ENCODE results near the gene HECA.
A peak's percentile ranks its signal among the peaks of the same experiment; 100 is the strongest.
"Not testable (repeated sequence)": the region's sequence is repeated elsewhere in the genome, so short reads cannot be mapped to it uniquely, and the experiment has no call there.

The HECA gene, protein sequence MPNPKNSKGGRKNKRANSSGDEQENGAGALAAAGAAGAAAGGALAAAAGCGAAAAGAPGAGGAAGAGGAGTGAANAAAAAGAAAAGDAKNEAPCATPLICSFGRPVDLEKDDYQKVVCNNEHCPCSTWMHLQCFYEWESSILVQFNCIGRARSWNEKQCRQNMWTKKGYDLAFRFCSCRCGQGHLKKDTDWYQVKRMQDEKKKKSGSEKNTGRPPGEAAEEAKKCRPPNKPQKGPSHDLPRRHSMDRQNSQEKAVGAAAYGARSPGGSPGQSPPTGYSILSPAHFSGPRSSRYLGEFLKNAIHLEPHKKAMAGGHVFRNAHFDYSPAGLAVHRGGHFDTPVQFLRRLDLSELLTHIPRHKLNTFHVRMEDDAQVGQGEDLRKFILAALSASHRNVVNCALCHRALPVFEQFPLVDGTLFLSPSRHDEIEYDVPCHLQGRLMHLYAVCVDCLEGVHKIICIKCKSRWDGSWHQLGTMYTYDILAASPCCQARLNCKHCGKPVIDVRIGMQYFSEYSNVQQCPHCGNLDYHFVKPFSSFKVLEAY

DNA sequence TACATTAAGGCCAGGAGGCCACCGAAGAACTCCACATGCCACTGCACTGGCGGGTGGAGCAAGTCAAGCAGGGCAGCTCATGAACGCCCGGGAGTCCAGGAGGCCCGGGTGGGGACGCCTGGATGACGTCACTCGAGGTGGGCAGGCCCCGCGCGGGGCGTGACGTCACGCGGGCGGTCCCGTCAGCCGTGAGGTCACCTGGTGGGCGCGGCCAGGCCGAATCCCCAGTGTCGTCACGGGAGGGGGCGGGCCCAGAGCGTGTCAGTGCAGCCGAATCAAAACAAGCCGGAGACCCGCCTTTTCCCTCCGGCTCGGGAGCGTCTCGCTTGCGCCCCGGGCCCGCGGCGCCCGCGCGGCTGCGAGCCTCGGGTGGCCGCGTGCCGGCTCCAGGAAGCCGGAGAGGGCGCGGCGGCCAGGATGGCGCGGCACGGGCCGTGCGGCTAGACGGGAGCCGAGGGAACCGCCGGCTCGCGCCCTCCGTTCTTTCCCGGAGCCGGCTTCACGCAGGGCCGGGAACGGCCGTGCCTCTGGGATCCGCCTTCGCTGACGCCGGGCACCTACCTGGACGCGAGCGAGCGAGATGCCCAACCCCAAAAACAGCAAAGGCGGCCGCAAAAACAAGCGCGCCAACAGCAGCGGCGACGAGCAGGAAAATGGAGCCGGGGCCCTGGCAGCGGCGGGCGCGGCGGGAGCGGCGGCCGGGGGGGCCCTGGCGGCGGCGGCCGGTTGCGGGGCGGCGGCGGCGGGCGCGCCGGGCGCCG, at the start of gene HECA:
Gene HECA (plus strand): TSS at position 264 of the 761 bp plus-strand sequence. CDS start 317 bp downstream, at position 581.
- DNase-seq: peak; percentile 100

DNA sequence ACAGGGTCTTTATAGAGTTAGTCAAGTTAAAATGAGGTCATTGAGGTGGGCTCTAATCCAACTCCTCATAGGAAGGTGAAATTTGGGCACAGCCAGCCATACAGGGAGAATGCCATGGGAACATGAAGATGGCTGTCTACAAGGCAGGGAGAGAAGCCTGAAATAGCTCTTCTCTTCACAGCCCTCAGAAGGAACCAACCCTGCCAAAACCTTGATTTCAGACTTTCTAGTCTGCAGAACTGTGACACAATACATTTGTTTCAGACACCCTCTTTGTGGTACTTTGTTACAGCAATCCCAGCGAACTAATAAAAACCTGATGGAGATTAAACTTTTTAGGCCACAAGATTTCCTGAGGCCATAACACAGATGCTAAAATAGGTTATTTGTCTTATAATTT, 43.1 kb upstream of the HECA start:
- no peak for DNase-seq

DNA sequence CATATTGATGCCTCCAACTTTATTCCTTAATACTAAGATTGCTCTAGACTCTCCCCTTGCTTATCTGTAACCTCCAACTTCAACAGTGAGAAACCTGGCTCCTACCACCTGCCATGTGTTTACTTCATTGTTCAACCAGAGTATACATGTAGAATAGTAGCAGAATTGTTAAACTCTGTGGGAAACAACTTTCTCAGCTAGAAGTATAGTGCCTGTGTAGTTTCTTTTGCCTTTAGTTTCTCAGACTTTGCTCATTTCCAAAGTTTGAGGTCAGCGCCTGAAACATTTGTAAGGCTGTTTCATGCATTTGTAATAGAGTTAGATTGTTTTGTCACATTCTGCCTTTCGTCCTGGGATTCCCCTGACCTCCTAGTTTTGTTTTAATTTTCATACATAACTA, 34.9 kb upstream of the HECA start:
- DNase-seq: no peak

DNA sequence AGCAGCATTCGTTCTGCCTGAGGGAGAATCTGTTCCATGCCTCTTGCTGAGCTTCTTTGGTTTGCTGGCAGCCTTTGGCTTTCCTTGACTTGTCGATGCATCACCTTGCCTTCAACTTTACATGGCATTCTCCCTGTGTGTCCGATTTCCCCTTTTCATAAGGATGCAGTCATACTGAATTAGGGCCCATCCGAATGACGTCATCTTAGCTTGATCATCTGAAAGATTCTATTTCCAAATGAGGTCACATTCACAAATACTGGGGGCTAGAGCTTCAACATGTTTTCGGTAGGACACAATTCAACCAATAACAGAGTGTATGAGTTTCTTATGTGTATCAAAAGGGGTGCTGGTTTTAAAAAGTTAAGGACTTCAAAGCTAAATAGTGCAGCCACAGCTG, 27.8 kb upstream of the HECA start:
- DNase-seq: no peak

DNA sequence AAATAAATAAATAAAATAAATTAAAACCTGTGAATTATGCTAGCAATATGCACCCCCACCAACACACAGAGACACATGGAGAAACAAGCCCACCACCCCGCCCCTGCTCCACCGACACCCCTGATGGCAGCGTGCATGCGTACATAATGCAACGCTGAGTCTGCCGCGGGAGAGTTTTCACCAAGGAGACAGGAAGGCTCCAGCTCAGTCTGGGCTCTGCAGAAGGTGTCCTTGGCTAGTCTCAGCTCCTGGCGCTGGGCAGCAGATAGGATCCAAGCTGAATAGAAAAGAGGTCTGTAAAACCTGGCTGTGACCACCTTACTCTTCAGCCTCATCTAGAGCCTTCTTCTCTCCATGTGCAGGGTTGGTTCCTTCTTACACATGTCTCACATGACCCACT, 26.5 kb upstream of the HECA start:
- no peak for DNase-seq

DNA sequence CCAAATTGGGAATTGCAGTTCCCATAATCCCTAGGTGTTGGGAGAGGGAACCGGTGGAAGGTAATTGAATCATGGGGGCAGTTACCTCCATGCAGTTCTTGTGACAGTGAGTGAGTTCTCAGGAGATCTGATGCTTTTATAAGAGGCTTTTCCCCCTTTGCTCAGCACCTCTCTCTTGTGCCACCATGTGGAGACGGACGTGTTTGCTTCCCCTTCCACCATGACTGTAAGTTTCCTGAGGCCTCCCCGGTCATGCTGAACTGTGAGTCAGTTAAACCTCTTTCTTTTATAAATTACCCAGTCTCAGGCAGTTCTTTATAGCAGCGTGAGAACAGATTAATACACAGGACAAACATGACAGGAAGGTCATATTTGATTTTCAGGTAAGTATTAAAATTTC, 25.3 kb upstream of the HECA start:
- no peak for DNase-seq

DNA sequence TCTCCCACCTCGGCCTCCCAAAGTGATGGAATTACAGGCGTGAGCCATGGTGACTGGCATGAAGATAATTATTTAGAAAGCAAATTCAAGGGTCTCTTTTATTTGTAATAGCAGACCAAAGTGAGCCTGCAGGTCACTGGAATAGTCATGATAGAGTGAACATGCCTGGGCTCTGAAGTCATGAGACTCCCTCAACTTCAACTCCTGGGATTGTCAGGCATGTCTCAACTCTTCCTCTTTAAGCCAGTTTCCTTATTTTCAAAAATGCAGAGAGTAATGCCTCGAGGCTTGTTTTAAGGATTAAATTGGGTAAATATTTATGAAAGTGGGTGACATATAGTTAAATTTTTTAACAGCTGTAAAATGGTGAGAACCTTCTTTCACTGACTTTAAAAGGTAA, 22.7 kb upstream of the HECA start:
- DNase-seq: no peak

DNA sequence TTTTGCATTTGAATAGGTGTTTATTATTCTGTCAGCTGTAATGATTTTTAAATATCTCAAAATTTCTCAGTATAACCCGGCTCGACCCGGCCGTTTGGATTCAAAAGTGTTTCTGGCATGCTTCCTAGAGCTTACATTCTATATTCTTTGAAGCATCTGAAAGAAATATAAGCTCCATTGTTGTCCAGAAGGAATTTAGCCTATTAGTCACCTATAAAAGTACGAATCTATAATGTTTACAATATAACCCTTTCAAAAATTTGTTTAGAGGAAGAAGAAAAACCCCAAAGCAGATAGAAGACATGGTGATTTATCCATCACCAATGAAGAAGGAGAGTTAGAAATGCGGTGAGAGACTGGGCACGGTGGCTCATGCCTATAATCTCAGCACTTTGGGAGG, 22.3 kb upstream of the HECA start:
- DNase-seq: no peak

DNA sequence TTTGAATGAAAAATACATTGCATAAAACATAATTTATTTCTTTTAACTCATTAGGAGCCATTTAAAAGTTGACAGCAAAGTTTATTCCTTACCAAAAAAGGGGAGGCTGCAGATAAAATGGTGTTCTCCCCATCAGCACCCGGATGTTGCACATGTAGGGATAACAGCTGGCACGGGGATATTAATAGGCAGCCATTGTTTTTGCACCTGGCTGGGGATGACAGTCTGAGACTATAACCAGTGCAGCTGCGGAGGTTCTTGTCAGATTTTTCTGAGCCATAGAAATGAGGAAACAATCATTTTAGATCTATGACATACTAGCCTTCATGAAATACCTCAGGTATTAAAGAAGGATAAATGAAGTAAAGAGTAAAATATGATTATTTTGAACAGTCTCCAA, 20.1 kb upstream of the HECA start:
- DNase-seq: no peak

DNA sequence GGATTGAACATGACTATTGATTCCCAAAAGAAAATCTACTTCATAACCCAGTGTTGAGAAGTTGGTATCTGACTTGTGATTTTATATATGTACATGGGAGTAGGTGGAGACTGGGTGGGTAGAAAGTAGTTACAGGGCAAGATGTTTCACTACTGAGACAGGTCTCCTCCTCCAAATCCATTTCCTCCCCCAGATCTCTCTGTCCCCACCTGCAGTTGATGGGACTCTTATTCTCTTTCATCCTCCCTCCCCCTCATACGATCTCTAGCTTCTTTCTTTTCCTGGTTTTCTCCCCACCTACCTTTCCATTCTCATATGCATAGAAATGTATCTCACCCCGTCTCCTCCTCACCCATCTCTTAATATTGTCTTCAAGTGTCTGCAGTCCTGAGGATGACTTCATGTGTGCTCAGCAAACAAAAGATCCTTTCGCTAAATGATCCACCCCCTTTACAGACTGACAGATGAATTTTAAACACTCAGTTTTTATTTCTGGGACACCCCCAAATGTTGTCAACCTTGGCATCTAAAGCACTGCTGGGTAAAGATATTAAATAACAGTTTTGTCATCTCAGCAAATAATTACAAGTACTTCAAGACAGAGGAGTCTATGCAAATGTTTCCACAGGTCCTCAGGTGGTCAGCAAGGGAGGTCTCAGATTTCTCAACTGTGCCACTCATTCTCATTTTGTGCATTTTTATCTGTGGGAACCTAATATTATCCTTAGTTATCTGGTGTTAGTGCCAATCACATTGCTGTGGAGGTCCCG, 18.7 kb upstream of the HECA start:
- DNase-seq: no peak

DNA sequence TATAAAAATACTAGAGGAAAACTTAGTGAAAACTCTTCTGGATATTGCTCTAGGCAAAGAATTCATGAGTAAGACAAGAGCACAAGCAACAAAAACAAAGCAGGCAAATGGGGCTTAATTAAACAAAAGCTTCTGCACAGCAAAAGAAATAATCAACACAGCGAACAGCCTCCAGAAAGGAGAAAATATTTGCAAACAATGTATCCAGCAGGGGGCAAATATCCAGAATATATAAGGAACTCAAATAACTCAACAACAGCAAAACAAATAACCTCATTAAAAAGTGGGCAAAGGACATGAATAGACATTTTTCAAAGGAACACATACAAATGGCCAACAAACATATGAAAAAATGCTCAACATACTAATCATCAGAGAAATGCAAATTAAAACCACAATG, 17.1 kb upstream of the HECA start:
- no peak for DNase-seq

DNA sequence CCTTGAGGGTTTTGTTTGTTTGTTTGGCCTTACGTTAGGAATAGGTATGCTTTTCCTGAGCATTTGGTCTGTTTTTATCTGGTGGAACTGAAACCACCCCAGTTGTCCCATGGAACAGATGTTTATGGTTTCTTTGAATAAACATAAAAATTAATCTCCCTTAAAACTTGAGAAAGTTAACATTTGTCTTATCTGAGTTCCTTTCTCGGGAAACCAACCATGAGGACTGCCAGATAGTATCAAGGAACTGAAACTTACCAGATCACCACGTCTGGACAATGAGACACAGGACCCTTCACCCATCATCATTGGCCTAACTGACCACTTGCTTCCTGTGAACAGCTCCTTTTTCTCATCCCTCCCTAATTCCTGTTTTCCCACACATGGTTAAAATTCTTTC, 15.3 kb upstream of the HECA start:
- DNase-seq: no peak

DNA sequence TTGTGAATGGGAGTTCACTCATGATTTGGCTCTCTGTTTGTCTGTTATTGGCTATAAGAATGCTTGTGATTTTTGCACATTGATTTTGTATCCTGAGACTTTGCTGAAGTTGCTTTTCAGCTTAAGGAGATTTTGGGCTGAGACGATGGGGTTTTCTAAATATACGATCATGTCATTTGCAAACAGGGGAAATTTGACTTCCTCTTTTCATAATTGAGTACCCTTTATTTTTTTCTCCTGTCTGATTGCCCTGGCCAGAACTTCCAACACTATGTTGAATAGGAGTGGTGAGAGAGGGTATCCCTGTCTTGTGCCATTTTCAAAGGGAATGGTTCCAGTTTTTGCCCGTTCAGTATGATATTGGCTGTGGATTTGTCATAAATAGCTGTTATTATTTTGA, 12.1 kb upstream of the HECA start:
- not testable (repeated sequence) for DNase-seq

DNA sequence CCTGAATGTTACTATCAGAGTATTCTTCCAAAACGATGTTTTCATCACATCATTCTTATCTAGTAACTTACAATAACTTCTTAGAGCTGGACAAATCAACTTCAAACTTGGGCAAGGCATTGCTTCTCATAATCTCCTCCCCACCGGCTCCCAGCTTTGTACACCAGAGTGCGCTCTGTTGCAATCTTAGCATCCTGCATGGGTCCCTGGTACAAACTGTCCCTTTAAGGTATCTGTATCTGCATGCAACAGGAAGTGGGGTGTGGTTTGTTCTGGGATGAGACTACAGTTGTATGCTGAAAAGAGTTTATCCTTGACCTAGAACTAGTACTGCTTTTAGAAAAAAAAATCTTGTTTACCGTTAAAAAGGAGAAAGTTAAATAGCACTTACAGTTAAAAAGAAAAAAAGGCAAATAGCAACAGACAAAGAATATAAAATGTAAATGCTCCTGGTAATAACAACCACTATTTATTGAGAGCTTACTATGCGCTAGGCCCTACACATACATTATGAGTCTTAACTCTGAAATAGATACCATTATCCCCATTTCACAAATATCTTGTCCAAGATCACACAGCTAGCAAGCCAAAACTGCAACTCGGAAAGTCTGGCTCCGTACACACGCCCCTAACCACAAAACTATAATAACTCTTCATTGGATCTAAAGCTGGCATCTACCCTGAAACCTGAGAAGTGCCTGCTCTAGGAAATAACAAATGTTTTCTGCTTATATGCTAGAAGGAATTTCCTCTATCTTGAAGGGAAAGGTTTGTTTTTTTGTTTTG, 9.8 kb upstream of the HECA start:
- peak; percentile 76 for DNase-seq

DNA sequence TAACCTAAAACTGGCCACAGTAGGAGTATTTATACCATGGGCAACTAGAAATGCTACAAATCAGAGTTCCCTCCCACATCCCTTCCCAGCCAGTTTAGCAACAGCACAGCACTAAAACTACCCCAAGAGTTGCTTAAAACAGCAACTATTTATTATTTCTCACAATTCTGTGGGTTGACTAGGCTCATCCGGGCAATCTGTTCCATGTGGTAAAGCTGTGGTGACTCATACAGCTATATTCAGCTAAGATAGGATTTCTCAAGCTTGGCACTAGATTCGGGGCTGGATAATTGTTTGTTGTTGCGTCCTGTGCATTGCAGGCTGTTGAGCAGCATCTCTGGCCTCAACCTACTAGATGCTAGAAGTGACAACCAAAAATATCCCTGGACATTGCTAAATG, 8.6 kb upstream of the HECA start:
- no peak for DNase-seq

DNA sequence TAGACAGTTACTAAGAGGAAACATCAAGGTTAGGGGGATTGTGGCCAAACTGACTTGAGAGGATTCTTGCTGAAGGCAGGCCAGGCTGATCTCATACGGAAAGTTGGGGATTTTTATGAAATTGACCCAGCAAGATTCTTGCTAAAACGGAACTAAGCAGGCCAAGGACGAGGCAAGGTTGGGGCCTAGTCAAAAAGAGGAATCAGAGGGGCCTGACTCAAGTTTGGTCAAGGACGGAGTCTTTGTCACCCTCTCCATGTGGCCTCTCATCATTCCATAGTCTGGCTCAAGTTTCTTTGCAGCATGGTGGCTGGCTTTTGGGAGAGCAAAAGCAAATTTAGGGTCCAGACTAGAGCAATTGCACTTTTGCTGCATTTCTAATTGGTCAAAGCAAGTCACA, 7.9 kb upstream of the HECA start:
- DNase-seq: no peak

DNA sequence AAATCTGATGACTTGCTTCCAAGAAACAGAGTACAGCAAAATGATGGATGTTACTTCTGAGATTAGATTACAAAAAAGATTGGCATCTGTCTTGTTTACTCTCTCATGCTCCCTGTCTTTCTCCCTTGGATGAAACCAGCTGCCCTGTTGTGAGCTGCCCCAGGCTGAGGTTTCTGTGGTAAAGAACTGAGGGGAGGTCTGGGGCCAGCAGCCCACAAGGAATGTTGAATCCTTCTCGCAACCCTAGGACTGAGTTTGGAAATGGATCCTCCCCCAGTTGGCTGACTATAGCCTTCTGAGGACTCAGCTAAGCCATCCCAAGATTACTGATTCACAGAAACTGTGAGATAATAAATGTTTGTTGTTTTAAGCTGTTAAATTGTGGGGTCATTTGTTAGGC, 5.6 kb upstream of the HECA start:
- DNase-seq: no peak

DNA sequence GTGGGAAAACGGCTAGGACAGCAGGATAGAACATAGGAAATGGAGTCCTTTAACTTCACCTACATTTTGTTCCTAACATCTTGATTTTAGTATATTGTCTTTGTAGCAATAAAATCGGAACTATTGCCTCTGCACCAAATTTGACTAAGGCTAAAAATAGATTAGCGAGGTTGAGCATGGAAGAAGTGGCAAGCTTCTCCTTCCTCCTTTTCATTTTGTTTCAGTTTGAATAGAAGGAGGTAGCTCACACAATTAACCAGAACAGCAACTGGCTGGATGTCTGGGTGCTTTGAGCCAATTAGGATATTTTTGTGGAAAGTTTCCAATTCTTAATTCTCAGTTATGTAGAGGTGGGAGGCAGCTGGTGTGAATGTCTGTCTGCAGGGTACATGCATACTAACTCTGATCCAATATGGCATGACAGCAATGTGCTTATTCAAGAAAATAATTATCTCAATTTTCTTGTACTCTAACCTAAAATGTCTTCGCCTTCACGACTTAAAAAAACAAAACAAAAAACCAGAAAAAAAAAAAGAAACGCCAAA, 3.1 kb upstream of the HECA start:
- DNase-seq: no peak

DNA sequence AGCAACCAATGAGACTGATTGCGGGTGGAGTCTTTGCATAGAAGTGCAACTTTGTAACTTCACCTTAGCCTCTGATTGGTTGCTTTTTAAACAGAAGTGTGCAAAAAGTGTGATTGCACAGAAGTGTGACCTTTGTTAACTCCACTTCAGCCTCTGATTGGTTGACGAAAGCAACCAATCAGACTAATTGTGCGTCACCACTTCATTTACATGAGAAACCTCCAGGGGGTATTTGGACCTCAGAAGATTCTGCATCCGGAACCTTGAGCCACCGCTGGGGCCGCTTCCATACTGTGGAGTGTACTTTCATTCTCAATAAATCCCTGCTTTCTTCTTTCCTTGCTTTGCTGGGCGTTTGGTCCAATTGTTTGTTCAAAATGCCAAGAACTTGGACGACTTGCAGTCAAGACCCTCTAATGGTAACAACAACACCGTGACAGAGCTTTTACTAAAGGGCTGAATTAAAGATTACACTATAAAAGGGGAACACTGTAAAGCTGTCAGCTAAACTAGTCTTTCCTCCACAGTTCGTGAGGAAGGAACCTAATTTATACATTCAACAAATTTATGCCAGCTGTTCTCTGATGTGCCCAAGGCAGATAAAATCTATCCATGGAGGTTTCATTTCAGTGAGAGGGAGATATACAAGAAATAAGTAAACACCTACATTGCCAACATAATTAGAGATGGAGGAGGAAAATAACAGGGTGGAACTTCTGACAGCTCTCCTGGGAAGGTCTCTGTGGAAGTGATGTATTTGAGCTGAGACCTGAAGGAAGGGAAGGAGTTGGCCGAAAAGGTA, 1.4 kb upstream of the HECA start:
- DNase-seq: no peak

DNA sequence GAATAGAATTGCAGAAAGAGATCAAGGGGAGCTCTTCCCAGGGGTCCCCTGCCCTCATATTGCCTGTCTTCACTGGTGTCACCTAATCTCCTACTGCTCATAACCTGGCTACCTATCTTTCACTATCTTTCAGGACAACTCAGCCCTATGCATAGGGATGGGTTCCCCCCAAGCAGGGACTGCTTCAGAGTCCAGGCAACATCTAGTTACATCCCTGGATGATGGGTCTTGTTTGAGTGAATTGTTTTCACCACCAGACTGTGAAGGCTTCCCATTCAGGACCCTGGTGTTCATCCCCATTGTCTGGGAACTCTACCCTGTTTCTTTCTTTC, 850 bp upstream of the HECA start:
- DNase-seq: no peak
